ENCODE measurements around the gene PACSIN2. TPM values are rescaled to one million over a fixed set of nuclear protein-coding genes. Genes with fewer than 3 reads are reported as not detected.

PACSIN2 gene
- total RNA-seq, 1 experiment from 2014 or later = 60.2 TPM

- no peaks in the 10 kb centered on the region for H3K36me3 ChIP-seq (ENCODE audit: control insufficient read depth, insufficient read depth, low read length)
- no peak overlapping the region for H3K4me3 ChIP-seq (ENCODE audit: low read depth in 2 of 2, low read length in 2 of 2)
- ChIA-PET POLR2A (no interaction called here), CTCF (no interaction called here)
- BruUV-seq (replicated peaks) = no TSS peak
- H3K27ac ChIP-seq (ENCODE audit: low read length) = no peak overlapping the region
- ATAC-seq (no peak), DNase-seq (ENCODE audit: low read depth, low spot score) (no peak)
- in situ Hi-C loops (cut with HindIII; ENCODE audit: low pct_unique_long_range_greater_than_20kb, low sequenced_read_pairs) (no loop called here), intact Hi-C loops (cut with micrococcal nuclease; ENCODE audit: unreplicated experiment) (no loop called here)
- TF ChIP-seq POLR2AphosphoS5 (IDR thresholded peaks at IDR 0.05; ENCODE audit: low read depth, low read length) (no peak), TCF7L2 (IDR thresholded peaks at IDR 0.05; ENCODE audit: low read depth, low read length) (no peak), SIN3A (IDR thresholded peaks at IDR 0.05; ENCODE audit: borderline replicate concordance, insufficient read depth, low read depth, low read length) (no peak)
- TF ChIP-seq, protein P1, sequence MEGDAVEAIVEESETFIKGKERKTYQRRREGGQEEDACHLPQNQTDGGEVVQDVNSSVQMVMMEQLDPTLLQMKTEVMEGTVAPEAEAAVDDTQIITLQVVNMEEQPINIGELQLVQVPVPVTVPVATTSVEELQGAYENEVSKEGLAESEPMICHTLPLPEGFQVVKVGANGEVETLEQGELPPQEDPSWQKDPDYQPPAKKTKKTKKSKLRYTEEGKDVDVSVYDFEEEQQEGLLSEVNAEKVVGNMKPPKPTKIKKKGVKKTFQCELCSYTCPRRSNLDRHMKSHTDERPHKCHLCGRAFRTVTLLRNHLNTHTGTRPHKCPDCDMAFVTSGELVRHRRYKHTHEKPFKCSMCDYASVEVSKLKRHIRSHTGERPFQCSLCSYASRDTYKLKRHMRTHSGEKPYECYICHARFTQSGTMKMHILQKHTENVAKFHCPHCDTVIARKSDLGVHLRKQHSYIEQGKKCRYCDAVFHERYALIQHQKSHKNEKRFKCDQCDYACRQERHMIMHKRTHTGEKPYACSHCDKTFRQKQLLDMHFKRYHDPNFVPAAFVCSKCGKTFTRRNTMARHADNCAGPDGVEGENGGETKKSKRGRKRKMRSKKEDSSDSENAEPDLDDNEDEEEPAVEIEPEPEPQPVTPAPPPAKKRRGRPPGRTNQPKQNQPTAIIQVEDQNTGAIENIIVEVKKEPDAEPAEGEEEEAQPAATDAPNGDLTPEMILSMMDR (IDR thresholded peaks at IDR 0.05) = no peak
- TF ChIP-seq, protein P2, sequence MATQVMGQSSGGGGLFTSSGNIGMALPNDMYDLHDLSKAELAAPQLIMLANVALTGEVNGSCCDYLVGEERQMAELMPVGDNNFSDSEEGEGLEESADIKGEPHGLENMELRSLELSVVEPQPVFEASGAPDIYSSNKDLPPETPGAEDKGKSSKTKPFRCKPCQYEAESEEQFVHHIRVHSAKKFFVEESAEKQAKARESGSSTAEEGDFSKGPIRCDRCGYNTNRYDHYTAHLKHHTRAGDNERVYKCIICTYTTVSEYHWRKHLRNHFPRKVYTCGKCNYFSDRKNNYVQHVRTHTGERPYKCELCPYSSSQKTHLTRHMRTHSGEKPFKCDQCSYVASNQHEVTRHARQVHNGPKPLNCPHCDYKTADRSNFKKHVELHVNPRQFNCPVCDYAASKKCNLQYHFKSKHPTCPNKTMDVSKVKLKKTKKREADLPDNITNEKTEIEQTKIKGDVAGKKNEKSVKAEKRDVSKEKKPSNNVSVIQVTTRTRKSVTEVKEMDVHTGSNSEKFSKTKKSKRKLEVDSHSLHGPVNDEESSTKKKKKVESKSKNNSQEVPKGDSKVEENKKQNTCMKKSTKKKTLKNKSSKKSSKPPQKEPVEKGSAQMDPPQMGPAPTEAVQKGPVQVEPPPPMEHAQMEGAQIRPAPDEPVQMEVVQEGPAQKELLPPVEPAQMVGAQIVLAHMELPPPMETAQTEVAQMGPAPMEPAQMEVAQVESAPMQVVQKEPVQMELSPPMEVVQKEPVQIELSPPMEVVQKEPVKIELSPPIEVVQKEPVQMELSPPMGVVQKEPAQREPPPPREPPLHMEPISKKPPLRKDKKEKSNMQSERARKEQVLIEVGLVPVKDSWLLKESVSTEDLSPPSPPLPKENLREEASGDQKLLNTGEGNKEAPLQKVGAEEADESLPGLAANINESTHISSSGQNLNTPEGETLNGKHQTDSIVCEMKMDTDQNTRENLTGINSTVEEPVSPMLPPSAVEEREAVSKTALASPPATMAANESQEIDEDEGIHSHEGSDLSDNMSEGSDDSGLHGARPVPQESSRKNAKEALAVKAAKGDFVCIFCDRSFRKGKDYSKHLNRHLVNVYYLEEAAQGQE (IDR thresholded peaks at IDR 0.05; ENCODE audit: insufficient read depth in 1 of 2, low read depth in 2 of 2, low read length in 1 of 2) = no peak
- H3K4me1 ChIP-seq (ENCODE audit: control insufficient read depth, insufficient read depth, low read length) = peaks cover 37% of the 10 kb centered on the region
- H3K9me3 ChIP-seq (ENCODE audit: control insufficient read depth, insufficient read depth, low read depth, low read length) = no peaks in the 10 kb centered on the region
- no peaks in the 10 kb centered on the region for H3K27me3 ChIP-seq (ENCODE audit: control insufficient read depth, insufficient read depth, low read length)
Observed at GRCh38 chr22:43006753-43007152, 8.2 kb downstream of the PACSIN2 start.

DNA sequence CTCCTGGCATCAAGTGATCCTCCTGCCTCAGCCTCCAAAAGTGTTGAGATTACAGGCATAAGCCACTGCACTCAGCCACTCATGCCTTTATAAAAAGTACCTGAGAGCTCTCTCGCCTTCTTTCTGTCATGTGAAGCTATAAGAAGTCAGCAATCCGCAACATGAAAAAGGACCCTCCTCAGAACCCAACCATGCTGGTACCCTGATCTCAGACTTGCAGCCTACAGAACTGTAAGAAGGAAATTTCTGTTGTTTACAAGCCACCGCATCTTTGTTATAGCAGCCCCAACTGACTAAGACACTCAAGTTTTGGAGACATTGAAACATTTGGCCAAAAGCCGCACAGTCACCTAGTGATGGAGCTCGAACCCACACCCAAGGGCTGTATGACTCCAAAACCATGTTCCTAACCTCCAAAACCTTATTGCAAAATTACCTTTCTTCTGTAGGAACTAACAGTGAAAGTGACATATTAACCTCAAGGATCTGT lies 8.9 kb downstream of the PACSIN2 start:
- intact Hi-C loops (cut with micrococcal nuclease; ENCODE audit: unreplicated experiment) (no loop called here), in situ Hi-C loops (cut with HindIII; ENCODE audit: low pct_unique_long_range_greater_than_20kb, low sequenced_read_pairs) (no loop called here)
- H3K4me3 ChIP-seq (ENCODE audit: low read depth in 2 of 2, low read length in 2 of 2) = no peak overlapping the region
- TF ChIP-seq POLR2AphosphoS5 (IDR thresholded peaks at IDR 0.05; ENCODE audit: low read depth, low read length) (no peak), TCF7L2 (IDR thresholded peaks at IDR 0.05; ENCODE audit: low read depth, low read length) (no peak)
- TF ChIP-seq, protein P2 (IDR thresholded peaks at IDR 0.05; ENCODE audit: insufficient read depth in 1 of 2, low read depth in 2 of 2, low read length in 1 of 2) = no peak
- no peaks in the 10 kb centered on the region for H3K27me3 ChIP-seq (ENCODE audit: control insufficient read depth, insufficient read depth, low read length)
- no peak for ATAC-seq
- ChIA-PET POLR2A (no interaction called here), CTCF (no interaction called here)
- no peaks in the 10 kb centered on the region for H3K36me3 ChIP-seq (ENCODE audit: control insufficient read depth, insufficient read depth, low read length)
- peaks cover 40% of the 10 kb centered on the region for H3K4me1 ChIP-seq (ENCODE audit: control insufficient read depth, insufficient read depth, low read length)
- DNase-seq (ENCODE audit: low read depth, low spot score) = no peak
- no TSS peak for BruUV-seq (replicated peaks)
- H3K27ac ChIP-seq (ENCODE audit: low read length) = no peak overlapping the region
- H3K9me3 ChIP-seq (ENCODE audit: control insufficient read depth, insufficient read depth, low read depth, low read length) = no peaks in the 10 kb centered on the region
